CD4-positive, alpha-beta T cell (primary cell): Measurements from ENCODE around the gene SPG7. TPM values are rescaled to one million over a fixed set of nuclear protein-coding genes. Genes with fewer than 3 reads are reported as not detected.

Experiments
- ATAC-seq: fragments of 200-7000 bp; cut with Tn5 transposase; one replicate; pipeline ENCODE4 v1.10.0; 2022; ENCODE audit warnings: mild to moderate bottlenecking; ENCODE audit not compliant: poor library complexity
- CTCF ChIA-PET: fragments of 350-600 bp; sonication (Branson Sonifier 250); formaldehyde crosslinking; loops from one replicate; lab custom pipeline; 2021; ENCODE audit warnings: antibody characterized with exemption, inconsistent platforms; lab: Charles Lee
- POLR2A ChIA-PET: fragments of 350-600 bp; sonication (Branson Sonifier 250); formaldehyde crosslinking; loops from one replicate; lab custom pipeline; 2021; ENCODE audit warnings: antibody characterized with exemption, inconsistent platforms; lab: Charles Lee
- DNase-seq, 14 experiments: peaks; one replicate each; pipeline ENCODE4 v3.0.0-alpha.2; 2013 to 2020; ENCODE audit warnings: mixed read lengths in 2 of 14
- H3K27ac ChIP-seq, 2 donors: one replicate each; pipeline versions ENCODE4 v1.5.1 to v1.7.0; 2013; ENCODE audit warnings: low read length in 2 of 2, low read depth in 1 of 2, mild to moderate bottlenecking in 1 of 2
- H3K27me3 ChIP-seq, 2 experiments: 1 replicate in 1 of 2; 2 replicates in 1 of 2; pipeline versions ENCODE4 v1.6.1 to v1.7.0; 2013; ENCODE audit warnings: low read length in 2 of 2, control low read depth in 1 of 2, mild to moderate bottlenecking in 1 of 2, moderate library complexity in 1 of 2; ENCODE audit not compliant: insufficient read depth in 2 of 2, control insufficient read depth in 1 of 2
- H3K36me3 ChIP-seq: one replicate; pipeline ENCODE4 v1.6.1; 2013; ENCODE audit warnings: low read length, control low read depth; ENCODE audit not compliant: insufficient read depth
- H3K4me1 ChIP-seq: one replicate; pipeline ENCODE4 v1.6.1; 2013; ENCODE audit warnings: low read length, control low read depth; ENCODE audit not compliant: insufficient read depth
- H3K4me3 ChIP-seq: one replicate; pipeline ENCODE4 v1.5.1; 2013; ENCODE audit warnings: mild to moderate bottlenecking, low read length, moderate library complexity
- H3K9me3 ChIP-seq, 2 experiments: 1 replicate in 1 of 2; 2 replicates in 1 of 2; pipeline versions ENCODE4 v1.6.1 to v1.7.0; 2013; ENCODE audit warnings: low read length in 2 of 2, mild to moderate bottlenecking in 2 of 2, control low read depth in 1 of 2, moderate library complexity in 1 of 2; ENCODE audit not compliant: control insufficient read depth in 1 of 2, insufficient read depth in 1 of 2
- H3K27ac Mint-ChIP-seq: one replicate; pipeline ENCODE4 v1.8.0; 2020; ENCODE audit warnings: mixed read lengths
- H3K27me3 Mint-ChIP-seq: one replicate; pipeline ENCODE4 v1.8.0; 2021; ENCODE audit warnings: mixed read lengths
- H3K36me3 Mint-ChIP-seq: one replicate; pipeline ENCODE4 v1.8.0; 2021; ENCODE audit warnings: low read depth, mixed read lengths
- H3K4me1 Mint-ChIP-seq: one replicate; pipeline ENCODE4 v1.8.0; 2021; ENCODE audit warnings: low read depth, mixed read lengths
- H3K4me3 Mint-ChIP-seq: one replicate; pipeline ENCODE4 v1.8.0; 2020; ENCODE audit warnings: mild to moderate bottlenecking, mixed read lengths
- H3K9me3 Mint-ChIP-seq: one replicate; pipeline ENCODE4 v1.8.0; 2020; ENCODE audit warnings: mixed read lengths
- CTCF ChIP-seq: fragments of 200-600 bp; IDR thresholded peaks from one replicate; pipeline ENCODE4 v1.8.0; 2022; ENCODE audit warnings: antibody characterized with exemption, mild to moderate bottlenecking
- intact Hi-C, 2 experiments: fragments of 100-400 bp; cut with DNase I in 1 of 2; cut with micrococcal nuclease in 1 of 2; formaldehyde crosslinking; loops; one replicate each; pipeline versions ENCODE4 v1.15.1 to v1.9.0; 2023 to 2025; cut with DNase I, micrococcal nuclease
- total RNA-seq, 174 experiments: library from RNA in 2 of 174; stranded (reverse) in 2 of 174; gene quantifications; one replicate each; pipeline ENCODE4 v1.2.3 and lab custom pipeline; 2021 to 2026

SPG7 gene
- total RNA-seq, 2 experiments from 2014 or later: 163 to 167 TPM

GRCh38 chr16:89581045-89581695 is 73.0 kb downstream of the SPG7 start:
- Histone ChIP-seq H3K9me3 (no peaks in the 10 kb centered on the region), H3K27me3 (peaks cover 0 to 4% of the 10 kb centered on the region in 2 experiments), H3K27ac (no peak overlapping the region), H3K4me3 (no peak overlapping the region), H3K36me3 (no peaks in the 10 kb centered on the region), H3K4me1 (no peaks in the 10 kb centered on the region)
- ATAC-seq (no peak), DNase-seq (no peak)
- POLR2A ChIA-PET: no interaction called here
- Mint-ChIP-seq H3K36me3 (no peaks in the 10 kb centered on the region), H3K27ac (no peak overlapping the region), H3K9me3 (no peaks in the 10 kb centered on the region), H3K4me1 (no peaks in the 10 kb centered on the region), H3K4me3 (no peak overlapping the region), H3K27me3 (peaks cover 4% of the 10 kb centered on the region)
- no peak for TF ChIP-seq CTCF
- CTCF ChIA-PET: no interaction called here
- intact Hi-C loops: no loop called here

GRCh38 chr16:89581861-89582563 is 73.8 kb downstream of the SPG7 start:
- no peak for TF ChIP-seq CTCF
- no peak overlapping the region for H3K4me3 ChIP-seq
- DNase-seq (no peak), ATAC-seq (no peak)
- intact Hi-C loops: no loop called here
- no peaks in the 10 kb centered on the region for H3K4me1 Mint-ChIP-seq
- H3K9me3 Mint-ChIP-seq: no peaks in the 10 kb centered on the region
- CTCF ChIA-PET: no interaction called here
- no peak overlapping the region for H3K4me3 Mint-ChIP-seq
- H3K27ac Mint-ChIP-seq: no peak overlapping the region
- H3K27me3 ChIP-seq: no peaks in the 10 kb centered on the region
- H3K27ac ChIP-seq: no peak overlapping the region
- no peaks in the 10 kb centered on the region for H3K9me3 ChIP-seq
- H3K4me1 ChIP-seq: no peaks in the 10 kb centered on the region
- H3K27me3 Mint-ChIP-seq: peaks cover 4% of the 10 kb centered on the region
- no peaks in the 10 kb centered on the region for H3K36me3 Mint-ChIP-seq
- POLR2A ChIA-PET: no interaction called here
- H3K36me3 ChIP-seq: no peaks in the 10 kb centered on the region

GRCh38 chr16:89582614-89583196 is 74.5 kb downstream of the SPG7 start:
- ATAC-seq (no peak), DNase-seq (no peak)

More at GRCh38 chr16:89582614-89583196, 74.5 kb downstream of the SPG7 start:
- Histone ChIP-seq H3K4me1 (no peaks in the 10 kb centered on the region), H3K27me3 (no peaks in the 10 kb centered on the region), H3K27ac (no peak overlapping the region), H3K4me3 (no peak overlapping the region), H3K36me3 (no peaks in the 10 kb centered on the region), H3K9me3 (peaks cover 0 to 4% of the 10 kb centered on the region in 2 experiments)
- Mint-ChIP-seq H3K4me3 (no peak overlapping the region), H3K36me3 (no peaks in the 10 kb centered on the region), H3K27ac (no peak overlapping the region), H3K4me1 (no peaks in the 10 kb centered on the region), H3K27me3 (no peaks in the 10 kb centered on the region), H3K9me3 (no peaks in the 10 kb centered on the region)
- ChIA-PET CTCF (no interaction called here), POLR2A (no interaction called here)
- intact Hi-C loops: no loop called here
- no peak for TF ChIP-seq CTCF
